Glutamatergic neuron (in vitro differentiated cells): ENCODE measurements around the gene ASPM. TPM values are rescaled to one million over a fixed set of nuclear protein-coding genes. Genes with fewer than 3 reads are reported as not detected.

ENCODE experiments used
- DNase-seq: peaks from one replicate; pipeline ENCODE4 v3.0.0; 2022
- H3K27ac Mint-ChIP-seq: one replicate; pipeline ENCODE4 v1.8.0; 2020; ENCODE audit warnings: mild to moderate bottlenecking, mixed read lengths, inconsistent platforms; ENCODE audit not compliant: unreplicated experiment
- H3K27me3 Mint-ChIP-seq: one replicate; pipeline ENCODE4 v1.8.0; 2020; ENCODE audit warnings: mild to moderate bottlenecking, moderate library complexity, mixed read lengths, inconsistent platforms; ENCODE audit not compliant: unreplicated experiment
- H3K36me3 Mint-ChIP-seq: one replicate; pipeline ENCODE4 v1.8.0; 2020; ENCODE audit warnings: mild to moderate bottlenecking, mixed read lengths, inconsistent platforms; ENCODE audit not compliant: unreplicated experiment
- H3K4me1 Mint-ChIP-seq: one replicate; pipeline ENCODE4 v1.8.0; 2020; ENCODE audit warnings: mild to moderate bottlenecking, low read depth, mixed read lengths, inconsistent platforms; ENCODE audit not compliant: unreplicated experiment
- H3K4me3 Mint-ChIP-seq: one replicate; pipeline ENCODE4 v1.8.0; 2020; ENCODE audit warnings: mild to moderate bottlenecking, mixed read lengths, inconsistent platforms; ENCODE audit not compliant: unreplicated experiment
- H3K9me3 Mint-ChIP-seq: one replicate; pipeline ENCODE4 v1.8.0; 2020; ENCODE audit warnings: mild to moderate bottlenecking, moderate library complexity, mixed read lengths, inconsistent platforms; ENCODE audit not compliant: unreplicated experiment
- CTCF ChIP-seq: fragments of 200-600 bp; sonication (generic); IDR thresholded peaks from one replicate; pipeline ENCODE4 v1.5.0; 2021; ENCODE audit not compliant: partially characterized antibody, unreplicated experiment
- total RNA-seq: library from RNA; stranded (reverse); fragmentation: NEBNext Ultra II Directional; extraction: Animal tissue kit (Norgen Biotek cat#: 25700); gene quantifications from one replicate; pipeline ENCODE4 v1.2.1, GENCODE V29; 2021; ENCODE audit not compliant: unreplicated experiment

The ASPM gene
- total RNA-seq, 1 donor from 2014 or later, result 5.9 TPM

GRCh38 chr1:197144570-197145325 is 1.7 kb downstream of the ASPM start:
- TF ChIP-seq CTCF, result no peak
- Mint-ChIP-seq H3K4me3 (peak overlapping the region; percentile 69), H3K27me3 (no peaks in the 10 kb centered on the region), H3K4me1 (peaks cover 11% of the 10 kb centered on the region), H3K27ac (no peak overlapping the region), H3K9me3 (peaks cover 4% of the 10 kb centered on the region), H3K36me3 (no peaks in the 10 kb centered on the region)
- DNase-seq, result no peak

GRCh38 chr1:197143276-197143675 is 3.2 kb downstream of the ASPM start:
- no peak for TF ChIP-seq CTCF
- H3K4me3 Mint-ChIP-seq, result no peak overlapping the region
- no peaks in the 10 kb centered on the region for H3K27me3 Mint-ChIP-seq
- H3K9me3 Mint-ChIP-seq, result peaks cover 4% of the 10 kb centered on the region
- H3K36me3 Mint-ChIP-seq, result no peaks in the 10 kb centered on the region
- peaks cover 4% of the 10 kb centered on the region for H3K4me1 Mint-ChIP-seq
- no peak overlapping the region for H3K27ac Mint-ChIP-seq
- DNase-seq, result no peak

- no peak overlapping the region for H3K4me3 Mint-ChIP-seq
- no peaks in the 10 kb centered on the region for H3K36me3 Mint-ChIP-seq
- no peak overlapping the region for H3K27ac Mint-ChIP-seq
- TF ChIP-seq CTCF, result no peak
- DNase-seq, result no peak
- H3K27me3 Mint-ChIP-seq, result no peaks in the 10 kb centered on the region
- peaks cover 1% of the 10 kb centered on the region for H3K9me3 Mint-ChIP-seq
- H3K4me1 Mint-ChIP-seq, result peaks cover 4% of the 10 kb centered on the region
These were observed 4.9 kb downstream of the ASPM start for GRCh38 chr1:197141575-197141974.

GRCh38 chr1:197140121-197140520 is 6.3 kb downstream of the ASPM start:
- no peak overlapping the region for H3K4me3 Mint-ChIP-seq
- peaks cover under 1% of the 10 kb centered on the region for H3K4me1 Mint-ChIP-seq
- H3K27ac Mint-ChIP-seq, result no peak overlapping the region
- H3K36me3 Mint-ChIP-seq, result no peaks in the 10 kb centered on the region
- no peak for TF ChIP-seq CTCF
- DNase-seq, result no peak
- H3K27me3 Mint-ChIP-seq, result peaks cover under 1% of the 10 kb centered on the region
- no peaks in the 10 kb centered on the region for H3K9me3 Mint-ChIP-seq

- Mint-ChIP-seq H3K27me3 (peaks cover 1% of the 10 kb centered on the region), H3K4me1 (no peaks in the 10 kb centered on the region), H3K4me3 (no peak overlapping the region), H3K27ac (no peak overlapping the region), H3K36me3 (no peaks in the 10 kb centered on the region), H3K9me3 (no peaks in the 10 kb centered on the region)
- no peak for TF ChIP-seq CTCF
- no peak for DNase-seq
These were observed 7.3 kb downstream of the ASPM start for GRCh38 chr1:197139169-197139568.
